Fibroblast of the aortic adventitia (primary cell): ENCODE measurements around the gene RAB8B. TPM values are rescaled to one million over a fixed set of nuclear protein-coding genes. Genes with fewer than 3 reads are reported as not detected.
"Not testable (repeated sequence)": the region's sequence is repeated elsewhere in the genome, so short reads cannot be mapped to it uniquely, and the experiment has no call there.

Experiments
- DNase-seq: peaks from one replicate; pipeline ENCODE4 v3.0.0-alpha.2; 2010; ENCODE audit warnings: low read depth
- H3K4me3 ChIP-seq: 2 replicates; pipeline ENCODE4 v1.5.1; 2011; ENCODE audit warnings: low read depth, mild to moderate bottlenecking, control low read depth, low read length, moderate library complexity
- CTCF ChIP-seq: IDR thresholded peaks from 2 replicates; pipeline ENCODE4 v1.5.1; 2011; ENCODE audit warnings: mild to moderate bottlenecking, low read length, control low read depth, inconsistent platforms; ENCODE audit not compliant: insufficient read depth
- total RNA-seq: library from RNA; depleted of rRNA; stranded (reverse); fragments of >200 nt; gene quantifications from 2 replicates; pipeline ENCODE4 v1.2.3, GENCODE V29; 2012; ENCODE audit warnings: low replicate concordance

The RAB8B gene
- total RNA-seq, 1 donor: 84.1 TPM

DNA sequence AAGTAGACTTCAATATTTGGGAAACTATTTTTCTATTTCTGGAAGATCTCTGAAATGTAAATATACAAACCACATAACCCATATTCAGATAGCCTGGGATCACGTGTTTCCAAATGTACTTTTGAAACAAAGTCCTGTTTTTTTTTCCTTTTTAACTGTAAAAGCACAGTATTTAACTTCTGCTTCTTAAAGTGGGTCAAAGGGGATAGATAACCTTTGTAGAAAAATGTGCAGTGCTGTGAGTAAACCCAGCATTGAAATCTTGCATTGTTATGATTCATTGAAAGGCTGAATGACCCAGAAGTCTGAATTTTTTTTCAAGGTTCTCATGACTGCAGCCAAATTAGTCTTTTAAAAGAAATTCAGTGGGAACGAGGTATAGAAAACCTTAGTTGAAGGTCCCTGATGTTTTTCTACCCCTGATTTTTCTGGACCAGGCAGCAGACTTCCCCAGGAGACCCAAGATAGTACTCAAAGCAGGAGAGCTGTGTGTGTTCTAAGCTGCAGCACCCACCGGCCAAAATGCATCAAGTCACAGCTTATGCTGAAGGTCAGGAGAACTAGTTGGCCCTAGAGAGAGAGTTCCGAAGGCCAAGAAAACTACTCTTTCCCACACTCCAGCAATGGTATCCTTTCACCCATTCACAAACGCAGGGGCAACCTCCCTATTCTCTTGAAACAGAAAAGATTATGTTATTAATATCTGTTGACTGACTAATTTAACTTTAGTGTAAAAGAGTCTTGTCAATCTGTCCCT lies 44.4 kb downstream of the RAB8B start:
- no peak for TF ChIP-seq CTCF
- DNase-seq: peak; percentile 91
- H3K4me3 ChIP-seq: no peak overlapping the region

- H3K4me3 ChIP-seq: peak overlapping the region; percentile 6
- no peak for TF ChIP-seq CTCF
- DNase-seq: peak; percentile 86
Observed at GRCh38 chr15:63234451-63234870, 45.1 kb downstream of the RAB8B start.

- H3K4me3 ChIP-seq: no peak overlapping the region
- TF ChIP-seq CTCF: no peak
- peak; percentile 77 for DNase-seq
Observed at GRCh38 chr15:63236272-63236671, 46.9 kb downstream of the RAB8B start.

DNA sequence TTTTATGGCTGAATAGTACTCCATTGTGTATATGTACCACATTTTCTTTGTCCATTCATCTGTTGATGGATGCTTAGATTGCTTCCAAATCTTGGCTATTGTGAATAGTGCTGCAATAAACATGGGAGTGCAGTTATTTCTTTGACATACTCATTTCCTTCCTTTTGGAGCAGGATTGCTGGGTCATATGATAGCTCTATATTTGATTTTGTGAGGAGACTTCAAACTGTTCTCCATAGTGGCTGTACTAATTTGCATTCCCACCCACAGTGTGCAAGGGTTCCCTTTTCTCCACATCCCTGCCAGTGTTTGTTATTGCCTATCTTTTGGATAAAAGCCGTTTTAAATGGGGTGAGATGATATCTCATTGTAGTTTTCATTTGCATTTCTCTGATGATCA lies 47.7 kb downstream of the RAB8B start:
- not testable (repeated sequence) for H3K4me3 ChIP-seq

DNA sequence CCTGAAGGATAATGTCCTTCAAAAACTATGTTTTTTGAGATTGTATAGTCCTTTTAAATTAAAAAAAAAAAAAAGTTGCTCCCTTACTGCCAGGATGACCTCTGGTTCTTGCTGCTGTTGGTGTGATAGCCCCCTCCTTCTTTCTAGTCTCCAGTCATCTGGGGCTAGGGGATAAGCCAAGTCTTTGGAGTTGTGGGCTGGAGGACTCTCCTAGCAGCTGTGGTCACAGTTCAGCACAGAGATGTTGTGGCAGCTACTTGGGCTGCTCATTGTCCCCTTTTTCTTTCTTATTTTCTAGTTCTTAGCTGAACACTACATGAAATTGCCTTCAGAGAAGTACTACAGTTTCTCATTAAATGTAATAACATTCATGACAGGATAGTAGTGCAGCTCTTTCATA lies 48.8 kb downstream of the RAB8B start:
- no peak for TF ChIP-seq CTCF
- no peak overlapping the region for H3K4me3 ChIP-seq
- no peak for DNase-seq

More for the DNA sequence above, 47.7 kb downstream of the RAB8B start:
- DNase-seq: not testable (repeated sequence)

DNA sequence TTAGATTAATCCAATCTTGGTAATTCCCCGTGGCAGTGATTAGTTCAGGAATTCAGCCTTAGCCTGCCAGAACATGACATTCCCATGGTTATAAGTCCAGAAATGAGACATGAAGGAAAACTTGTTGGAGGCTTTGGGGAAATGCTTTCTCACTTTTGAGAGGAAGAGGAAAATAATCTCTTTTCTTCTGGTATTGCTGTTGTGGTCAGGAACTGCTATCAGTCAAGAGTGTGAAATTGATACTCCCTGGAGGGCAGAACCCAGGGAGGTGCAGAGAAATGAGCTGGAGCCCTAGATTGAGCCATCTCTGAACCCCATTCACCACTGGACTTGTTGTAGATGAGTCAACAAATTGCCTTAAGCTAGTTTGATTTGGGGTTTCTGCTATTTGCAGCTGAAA lies 49.4 kb downstream of the RAB8B start:
- no peak overlapping the region for H3K4me3 ChIP-seq
- peak; percentile 93 for DNase-seq
- no peak for TF ChIP-seq CTCF

GRCh38 chr15:63240109-63240508 lies 50.7 kb downstream of the RAB8B start:
- DNase-seq: no peak
- no peak overlapping the region for H3K4me3 ChIP-seq
- no peak for TF ChIP-seq CTCF
